ENCODE measurements around the gene RBM22.

DNA sequence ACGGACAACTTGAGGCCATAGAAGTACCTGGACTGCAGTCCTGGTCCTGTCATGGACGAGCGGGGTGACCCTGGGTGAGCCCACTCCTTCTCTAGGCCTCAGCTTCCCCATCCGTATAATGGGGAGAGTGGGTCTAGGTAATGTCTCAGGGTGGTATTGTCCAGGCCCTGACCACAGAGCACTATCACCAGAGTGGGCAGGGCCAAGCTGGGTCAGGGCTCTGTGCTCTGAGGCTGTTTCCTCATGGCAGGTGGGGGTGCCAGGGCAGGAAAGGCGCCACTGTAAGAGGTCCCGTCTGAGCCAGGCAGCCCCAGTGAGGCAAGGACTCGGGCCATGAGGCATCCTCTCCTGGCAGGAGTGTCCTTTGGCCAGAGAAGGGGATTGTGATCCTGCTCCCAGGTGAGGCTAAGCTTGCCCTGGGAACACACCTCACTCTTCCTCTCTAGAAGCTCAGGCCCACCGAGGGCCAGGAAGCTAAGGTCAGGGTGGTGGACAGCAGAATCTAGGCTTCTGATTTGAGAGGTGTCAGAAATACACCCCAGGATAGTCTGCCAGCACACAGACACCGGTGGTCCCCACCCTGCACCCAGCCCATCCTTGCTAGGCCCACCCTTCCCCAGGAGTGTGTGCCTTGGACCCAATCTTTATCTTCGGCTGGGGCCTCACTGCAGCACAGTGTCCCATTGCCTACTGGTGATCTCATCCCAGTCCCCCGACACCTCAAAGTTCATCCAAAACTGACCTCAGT, 41.3 kb downstream of the RBM22 start:
- TF ChIP-seq CTCF (conservative IDR thresholded peaks at IDR 0.05; ENCODE audit: low read depth, low read length) (no peak), MXI1 (IDR thresholded peaks at IDR 0.05; ENCODE audit: borderline replicate concordance, low read depth, low read length) (no peak), CEBPB (IDR thresholded peaks at IDR 0.05; ENCODE audit: low read depth, low read length) (no peak), USF2 (IDR thresholded peaks at IDR 0.05; ENCODE audit: low read depth, low read length) (no peak), MAZ (IDR thresholded peaks at IDR 0.05; ENCODE audit: borderline replicate concordance, low read depth, low read length) (no peak), POLR2A (IDR thresholded peaks at IDR 0.05; ENCODE audit: low read depth, low read length) (no peak), FOS (IDR thresholded peaks at IDR 0.05; ENCODE audit: low read depth, low read length) (no peak), NFE2L2 (IDR thresholded peaks at IDR 0.05; ENCODE audit: low read depth, low read length) (no peak), ELK1 (IDR thresholded peaks at IDR 0.05; ENCODE audit: borderline replicate concordance, low read depth, low read length) (no peak), BHLHE40 (IDR thresholded peaks at IDR 0.05; ENCODE audit: low read depth, low read length) (no peak), RFX5 (IDR thresholded peaks at IDR 0.05; ENCODE audit: low read depth, low read length) (no peak), CHD1 (IDR thresholded peaks at IDR 0.05; ENCODE audit: low read depth, low read length) (no peak)

All from IMR-90 (cell line).